ENCODE measurements around the gene PRKCH.

DNA sequence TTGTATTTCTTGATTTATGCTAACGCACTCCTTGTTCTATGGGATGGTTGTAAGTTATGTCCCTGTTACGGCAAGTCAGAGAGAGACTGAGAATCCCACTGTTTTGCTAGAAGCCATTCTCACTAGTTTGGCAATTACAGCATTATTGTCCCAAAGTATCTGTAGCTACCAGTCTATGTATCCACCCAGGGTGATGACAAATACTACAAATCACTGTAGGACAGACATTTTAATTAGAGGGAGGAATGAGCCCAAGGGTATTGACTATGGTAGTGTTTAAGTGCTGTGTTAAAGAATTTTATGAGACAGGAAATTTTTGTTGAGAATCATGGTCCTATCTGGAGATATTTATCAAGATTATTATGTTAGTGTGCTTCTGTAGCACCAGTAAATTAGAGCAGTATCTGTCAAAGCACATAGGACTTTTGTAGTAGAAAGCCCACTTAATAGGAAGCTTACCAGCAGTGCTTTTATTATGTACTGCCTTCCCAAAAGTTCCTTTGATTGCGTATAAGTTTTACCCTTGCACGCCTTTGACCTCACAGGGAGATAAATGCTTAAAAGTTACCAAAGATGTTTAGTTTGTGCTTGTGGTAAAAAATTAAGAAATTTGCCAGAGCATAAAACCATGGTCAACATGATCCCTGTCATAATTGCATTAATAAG, 10.7 kb downstream of the PRKCH start:
- TF ChIP-seq CTCF (IDR thresholded peaks at IDR 0.05) (no peak), POLR2AphosphoS5 (IDR thresholded peaks at IDR 0.05) (no peak), POLR2A (IDR thresholded peaks at IDR 0.05) (no peak)

All from breast epithelium (tissue), 3 donors.